ENCODE measurements around the gene TRPM2.

The TRPM2 gene

DNA sequence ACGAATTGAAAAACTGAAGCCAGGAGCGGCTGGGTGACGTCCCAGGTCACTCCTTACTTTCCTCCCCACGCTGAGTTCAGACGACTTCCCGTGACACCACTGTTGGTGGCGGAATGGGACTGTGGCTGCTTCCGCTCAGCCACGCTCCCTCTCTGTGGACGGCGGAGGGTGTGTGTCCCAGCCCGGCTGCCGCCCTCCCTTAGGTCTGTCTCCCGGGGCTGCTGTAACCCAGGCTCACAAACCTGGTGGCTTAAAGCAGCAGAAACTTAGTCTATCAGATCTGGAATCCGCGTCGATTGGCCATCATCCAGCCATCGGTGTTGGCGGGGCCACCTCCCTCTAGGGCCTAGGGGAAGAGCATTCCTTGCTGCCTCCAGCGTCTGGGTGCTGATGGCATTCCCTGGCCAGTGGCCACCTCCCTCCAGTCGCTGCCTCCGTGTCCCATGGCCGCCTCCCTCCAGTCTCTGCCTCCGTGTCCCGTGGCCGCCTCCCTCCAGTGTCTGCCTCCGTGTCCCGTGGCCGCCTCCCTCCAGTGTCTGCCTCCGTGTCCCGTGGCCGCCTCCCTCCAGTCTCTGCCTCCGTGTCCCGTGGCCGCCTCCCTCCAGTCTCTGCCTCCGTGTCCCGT lies 17.5 kb downstream of the TRPM2 start:
- in situ Hi-C loops (cut with MboI; ENCODE audit: low sequenced_read_pairs) = no loop called here

DNA sequence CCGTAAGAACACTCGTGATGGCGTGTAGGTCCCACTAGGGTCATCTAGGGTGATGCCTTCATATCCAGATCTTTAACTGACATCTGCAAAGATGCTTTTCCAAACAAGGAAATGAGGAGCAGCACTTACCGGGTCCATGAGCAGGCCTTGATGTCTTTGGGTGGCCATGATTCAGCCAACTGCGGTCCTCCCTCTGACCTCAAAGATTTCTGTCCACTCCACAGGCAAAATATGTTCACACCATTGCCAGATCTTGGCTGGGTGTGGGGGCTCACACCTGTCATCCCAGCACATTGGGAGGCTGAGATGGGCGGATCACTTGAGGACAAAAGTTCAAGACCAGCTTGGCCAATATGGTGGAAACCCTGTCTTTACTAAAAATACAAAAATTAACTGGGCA lies 18.2 kb downstream of the TRPM2 start:
- in situ Hi-C loops (cut with MboI; ENCODE audit: low sequenced_read_pairs) = no loop called here

DNA sequence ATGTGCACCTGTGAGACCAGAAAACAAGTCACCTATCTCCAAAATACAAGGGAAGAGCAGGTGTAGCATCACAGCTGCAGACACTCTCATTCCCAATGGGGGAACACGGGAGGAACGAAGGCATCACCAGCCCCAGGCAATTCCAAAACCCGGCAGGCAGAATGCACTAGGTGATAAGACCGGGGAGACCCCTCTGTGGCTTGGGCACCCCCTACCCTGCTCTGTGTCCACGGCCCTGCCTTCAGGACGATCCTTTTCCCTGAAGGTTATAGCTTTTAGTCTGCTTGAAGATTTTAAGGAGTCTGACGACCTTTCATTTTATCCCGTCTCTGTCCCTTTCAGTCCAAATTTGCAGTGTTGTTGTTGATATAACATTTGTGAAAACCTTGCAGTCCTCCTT lies 19.2 kb downstream of the TRPM2 start:
- in situ Hi-C loops (cut with MboI; ENCODE audit: low sequenced_read_pairs) = no loop called here

DNA sequence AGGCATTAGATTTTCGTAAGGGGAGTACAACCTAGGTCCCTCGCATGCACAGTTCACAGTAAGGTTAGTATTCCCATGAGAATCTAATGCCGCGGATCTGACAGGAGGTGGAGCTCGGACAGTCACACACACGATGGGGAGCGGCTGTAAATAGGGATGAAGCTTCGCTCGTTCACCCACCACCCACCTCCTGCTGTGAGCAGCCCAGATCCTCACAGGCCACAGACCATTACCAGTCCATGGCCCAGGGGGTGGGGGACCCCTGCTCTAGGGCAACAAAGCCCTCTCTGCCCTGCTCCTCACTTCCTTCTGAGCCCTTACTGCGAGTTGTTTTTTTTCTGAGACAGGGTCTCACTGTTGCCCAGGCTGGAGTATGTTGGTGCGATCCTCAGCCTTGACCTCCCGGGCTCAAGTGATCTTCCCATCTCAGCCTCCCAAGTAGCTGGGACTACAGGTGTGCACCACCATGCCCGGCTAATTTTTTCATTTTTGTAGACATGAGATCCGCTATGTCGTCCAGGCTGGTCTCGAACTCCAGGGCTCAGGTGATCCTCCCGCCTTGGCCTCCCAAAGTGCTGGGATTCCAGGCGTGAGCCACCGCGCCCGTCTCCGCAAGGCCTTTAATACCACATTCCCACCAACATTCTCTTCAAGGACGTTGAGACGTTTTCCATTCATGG lies 21.3 kb downstream of the TRPM2 start:
- in situ Hi-C loops (cut with MboI; ENCODE audit: low sequenced_read_pairs) = no loop called here

DNA sequence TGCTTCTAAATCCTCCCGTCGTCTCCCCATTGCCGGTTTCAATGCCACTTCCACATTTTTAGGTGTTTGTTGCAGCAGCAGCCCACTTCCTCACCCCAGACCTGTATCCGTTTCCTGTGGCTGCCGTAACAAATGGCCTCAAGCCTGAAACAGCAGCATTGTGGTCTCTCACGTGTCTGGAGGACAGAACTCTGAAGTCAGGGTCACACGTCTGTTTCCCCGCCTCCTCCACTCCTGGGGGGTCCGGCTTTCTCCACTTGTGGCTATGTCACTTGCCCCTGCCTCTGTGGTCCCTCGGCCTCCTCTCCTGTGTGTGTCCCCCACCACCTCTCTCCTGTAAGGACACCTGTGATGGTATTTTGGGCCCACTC lies 21.8 kb downstream of the TRPM2 start:
- in situ Hi-C loops (cut with MboI; ENCODE audit: low sequenced_read_pairs) = no loop called here

DNA sequence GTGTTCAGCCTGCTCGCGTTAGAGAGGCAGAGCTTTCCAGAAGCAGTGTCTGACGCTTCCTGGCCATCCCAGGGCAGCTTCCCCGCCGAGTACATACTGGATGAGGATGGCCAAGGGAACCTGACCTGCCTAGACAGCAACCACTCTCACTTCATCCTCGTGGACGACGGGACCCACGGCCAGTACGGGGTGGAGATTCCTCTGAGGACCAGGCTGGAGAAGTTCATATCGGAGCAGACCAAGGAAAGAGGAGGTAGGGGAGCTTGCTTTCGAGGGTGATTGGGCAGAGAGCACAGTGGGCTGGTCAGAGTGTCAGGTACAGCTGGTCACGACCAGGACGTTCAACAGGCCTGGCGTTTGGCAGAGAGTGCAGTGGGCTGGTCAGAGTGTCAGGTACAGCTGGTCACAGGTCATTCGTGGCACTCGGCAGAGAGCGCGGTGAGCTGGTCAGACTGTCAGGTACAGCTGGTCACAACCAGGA lies 22.4 kb downstream of the TRPM2 start:
- in situ Hi-C loops (cut with MboI; ENCODE audit: low sequenced_read_pairs) = no loop called here

DNA sequence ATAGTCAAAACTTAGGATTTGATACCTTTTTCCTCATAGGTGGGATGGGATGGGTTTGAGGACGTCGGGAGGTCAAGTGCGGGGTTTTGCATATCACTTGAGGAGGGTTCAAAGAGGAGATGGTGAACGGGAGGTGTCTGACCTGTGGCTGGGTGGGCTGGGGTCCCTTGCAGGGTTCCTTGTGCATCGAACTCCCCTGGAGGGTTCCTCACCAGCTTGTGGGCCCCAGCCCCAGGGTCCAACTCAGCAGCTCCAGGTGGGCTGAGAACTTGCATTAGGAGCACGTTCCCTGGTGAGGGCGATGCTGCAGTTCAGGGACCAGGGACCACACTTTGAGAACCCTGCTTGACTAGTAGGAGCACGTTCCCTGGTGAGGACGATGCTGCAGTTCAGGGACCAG lies 23.2 kb downstream of the TRPM2 start:
- in situ Hi-C loops (cut with MboI; ENCODE audit: low sequenced_read_pairs) = no loop called here

DNA sequence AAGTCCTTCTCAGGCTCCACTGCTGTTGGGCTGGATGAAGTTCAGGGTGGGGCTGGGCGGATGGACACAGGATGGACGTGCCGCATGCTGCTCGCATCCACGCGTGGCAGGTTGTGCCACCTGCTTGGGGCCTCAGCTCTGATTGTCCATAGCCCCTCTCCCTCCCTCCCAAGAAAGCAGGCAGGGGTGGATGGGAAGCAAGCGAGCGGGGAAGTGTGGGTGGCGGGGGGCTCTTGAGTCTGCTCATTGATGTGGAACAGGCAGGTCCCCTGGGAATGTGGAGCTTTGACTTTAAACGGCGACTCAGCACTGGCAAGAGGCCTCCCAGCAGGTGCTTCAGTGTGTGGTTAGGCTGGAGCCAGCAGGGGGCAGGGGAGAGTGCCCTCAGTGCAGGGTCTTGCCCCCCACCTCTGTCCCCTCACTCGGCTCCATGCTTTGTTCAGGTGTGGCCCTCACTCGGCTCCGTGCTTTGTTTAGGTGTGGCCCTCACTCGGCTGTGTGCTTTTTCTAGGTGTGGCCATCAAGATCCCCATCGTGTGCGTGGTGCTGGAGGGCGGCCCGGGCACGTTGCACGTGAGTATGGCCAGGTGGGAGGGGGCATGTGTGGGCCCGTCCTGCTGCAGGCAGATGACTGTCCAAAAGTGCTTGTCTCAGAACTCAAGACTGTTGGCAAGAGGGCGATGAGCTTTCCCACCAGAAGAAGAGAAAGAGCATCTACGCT lies 23.9 kb downstream of the TRPM2 start:
- in situ Hi-C loops (cut with MboI; ENCODE audit: low sequenced_read_pairs) = no loop called here

DNA sequence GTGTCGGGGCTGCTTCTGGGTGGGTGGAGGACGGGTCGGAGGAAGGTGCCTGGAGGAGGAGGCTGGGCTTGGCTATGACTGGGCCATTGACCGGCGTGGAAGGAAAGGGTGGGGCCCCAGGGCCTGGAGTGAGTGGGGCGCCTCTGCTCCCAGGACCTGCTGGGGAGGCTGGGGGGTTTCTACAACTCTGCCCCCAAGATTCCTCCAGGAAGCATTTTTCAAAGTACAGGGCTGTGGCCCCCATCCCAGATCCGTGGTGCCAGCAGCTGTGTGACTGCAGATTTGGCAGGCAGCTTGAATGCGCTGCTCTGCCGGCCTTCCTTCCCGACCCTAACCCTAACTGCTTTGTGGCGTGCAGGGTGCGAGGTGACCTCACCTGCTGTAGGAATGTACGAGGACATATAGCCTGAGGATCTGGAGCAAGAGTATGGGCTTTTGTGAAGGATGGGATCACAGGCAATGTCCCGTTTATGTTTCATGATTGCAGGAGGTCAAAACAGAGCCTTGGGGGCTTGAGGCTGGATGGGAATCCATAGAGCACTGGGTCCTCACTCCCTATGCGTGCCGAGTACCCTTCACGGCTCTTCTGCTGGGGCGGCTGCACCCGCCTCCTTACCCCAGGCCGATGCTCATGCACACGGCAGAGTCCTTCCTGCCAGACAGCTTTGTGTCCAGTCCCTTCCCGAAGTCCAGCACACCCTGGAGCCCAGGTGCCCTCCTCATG lies 24.7 kb downstream of the TRPM2 start:
- in situ Hi-C loops (cut with MboI; ENCODE audit: low sequenced_read_pairs) = no loop called here

DNA sequence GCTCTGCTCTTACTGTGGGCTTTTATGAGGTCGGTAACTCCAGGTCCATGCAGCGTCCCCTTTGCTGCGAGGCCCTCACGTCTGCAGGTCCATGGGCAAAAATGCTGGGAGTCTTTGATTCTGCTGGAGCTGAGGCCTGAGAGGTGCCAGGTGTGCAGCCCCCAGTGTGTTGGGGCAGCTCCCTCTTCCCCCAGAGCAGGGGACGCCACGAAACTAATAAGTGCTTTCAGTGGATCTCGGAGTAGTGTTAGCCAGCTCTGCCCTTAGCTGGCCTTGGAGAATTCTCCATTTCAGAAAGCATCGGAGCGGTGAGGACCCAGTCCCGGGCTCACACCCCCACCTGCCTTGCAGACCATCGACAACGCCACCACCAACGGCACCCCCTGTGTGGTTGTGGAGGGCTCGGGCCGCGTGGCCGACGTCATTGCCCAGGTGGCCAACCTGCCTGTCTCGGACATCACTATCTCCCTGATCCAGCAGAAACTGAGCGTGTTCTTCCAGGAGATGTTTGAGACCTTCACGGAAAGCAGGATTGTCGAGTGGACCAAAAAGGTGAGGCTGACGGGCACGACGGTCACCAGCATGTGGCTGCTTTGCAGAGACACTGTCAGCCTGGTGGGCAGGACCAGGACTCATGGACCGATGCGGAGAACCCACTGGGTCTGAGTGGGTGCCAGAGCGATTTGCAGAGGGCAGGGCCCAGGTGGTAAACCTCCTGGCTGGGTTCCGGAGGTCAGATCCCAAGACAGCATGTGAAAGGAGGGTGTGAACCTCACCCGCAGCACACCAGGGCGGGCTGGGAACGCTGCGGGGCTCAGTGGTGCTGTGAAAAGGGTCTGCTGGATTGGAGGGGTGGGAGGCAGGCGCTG lies 25.5 kb downstream of the TRPM2 start:
- in situ Hi-C loops (cut with MboI; ENCODE audit: low sequenced_read_pairs) = no loop called here

DNA sequence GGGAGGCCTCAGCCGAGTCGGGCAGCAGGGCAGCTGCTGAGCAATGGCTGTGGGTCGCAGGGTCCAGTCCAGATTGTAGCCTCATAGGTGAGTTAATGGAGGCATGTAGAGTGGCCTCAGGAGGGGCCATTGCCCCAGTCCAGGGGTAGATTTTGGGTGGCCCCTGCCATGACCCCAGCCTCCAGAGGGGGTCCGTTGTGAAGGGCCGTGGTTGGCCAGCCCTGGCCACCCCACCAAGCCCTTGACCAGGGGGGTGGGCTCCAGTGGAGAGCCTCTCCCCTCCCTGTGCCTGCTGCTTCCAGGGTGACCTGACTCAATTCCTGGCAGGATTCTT lies 26.1 kb downstream of the TRPM2 start:
- in situ Hi-C loops (cut with MboI; ENCODE audit: low sequenced_read_pairs) = no loop called here

DNA sequence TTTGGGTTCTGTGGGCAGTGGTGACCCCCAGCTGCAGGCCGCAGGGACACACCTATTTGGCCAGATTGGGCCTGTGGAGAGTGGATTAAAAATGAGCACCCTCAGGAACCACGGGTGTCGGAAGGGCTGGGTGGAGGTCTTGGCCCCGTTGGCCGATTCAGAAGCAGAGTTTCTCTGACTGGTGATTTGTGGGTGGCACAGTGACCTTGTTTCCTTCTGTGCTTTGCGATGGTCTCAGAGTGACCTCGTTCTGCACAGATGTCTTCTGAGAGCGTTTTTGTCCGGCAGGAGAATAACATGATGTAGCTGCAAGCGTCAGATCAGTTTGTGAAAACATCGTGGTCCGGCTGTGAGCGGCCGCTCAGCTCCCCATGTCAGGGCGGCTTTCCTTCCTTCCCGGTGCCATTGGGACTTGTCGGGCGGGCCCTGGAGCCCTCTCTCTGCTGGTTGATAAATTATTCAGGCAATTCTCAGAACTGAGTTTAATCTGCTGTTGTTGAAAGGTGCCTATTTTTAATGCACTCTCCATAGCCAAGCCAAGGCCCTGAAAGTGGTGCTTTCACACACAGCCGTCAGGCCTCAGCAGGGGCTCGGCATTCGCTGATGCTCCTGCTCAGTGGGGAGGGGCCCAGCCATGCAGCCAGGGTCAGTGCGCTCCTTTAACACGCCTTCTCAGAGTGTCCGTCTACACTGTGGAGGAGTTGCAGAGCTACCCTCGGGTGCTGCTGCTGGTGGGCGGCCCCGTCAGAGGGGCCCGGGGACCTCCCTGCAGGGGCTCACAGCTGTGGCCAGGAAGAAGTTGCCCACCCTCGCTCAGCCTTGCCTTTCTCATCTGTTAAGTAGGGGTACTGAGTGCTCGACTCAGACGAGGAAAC lies 26.8 kb downstream of the TRPM2 start:
- in situ Hi-C loops (cut with MboI; ENCODE audit: low sequenced_read_pairs) = no loop called here

DNA sequence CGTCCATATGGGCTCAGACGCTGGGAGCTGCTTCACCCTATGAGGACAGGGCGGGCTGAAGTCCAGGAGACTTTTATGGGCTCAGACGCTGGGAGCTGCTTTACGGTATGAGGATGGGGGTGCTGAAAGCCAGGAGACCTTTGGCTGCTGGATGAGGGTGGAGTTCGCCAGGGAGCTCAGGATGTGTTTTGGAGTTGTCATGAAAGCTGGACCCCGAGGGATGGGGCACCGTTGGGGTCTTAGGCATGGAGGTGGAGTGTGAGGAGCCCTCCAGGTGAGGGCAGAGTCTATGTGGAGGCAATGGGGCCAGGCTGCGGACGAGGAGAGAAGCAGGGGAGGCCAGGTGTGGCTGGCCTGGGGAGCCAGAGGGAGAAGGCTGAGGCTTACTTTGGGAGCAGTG lies 27.5 kb downstream of the TRPM2 start:
- in situ Hi-C loops (cut with MboI; ENCODE audit: low sequenced_read_pairs) = no loop called here

DNA sequence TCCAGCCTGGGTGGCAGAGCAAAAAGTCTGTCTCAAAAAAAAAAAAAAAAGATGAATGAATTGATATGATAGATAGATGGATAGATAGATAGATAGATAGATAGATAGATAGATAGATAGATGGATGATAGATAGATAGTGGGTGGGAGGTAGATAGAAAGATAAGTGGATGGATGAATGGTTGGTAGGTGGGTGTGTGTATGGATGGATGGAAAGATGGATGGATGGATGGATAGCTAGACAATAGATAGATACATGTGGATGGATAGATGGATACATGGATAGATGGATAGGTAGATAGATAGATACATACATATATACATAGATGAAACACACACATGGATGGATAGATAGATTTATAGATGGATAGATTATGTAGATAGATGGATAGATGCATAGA lies 28.5 kb downstream of the TRPM2 start:
- in situ Hi-C loops (cut with MboI; ENCODE audit: low sequenced_read_pairs) = no loop called here

DNA sequence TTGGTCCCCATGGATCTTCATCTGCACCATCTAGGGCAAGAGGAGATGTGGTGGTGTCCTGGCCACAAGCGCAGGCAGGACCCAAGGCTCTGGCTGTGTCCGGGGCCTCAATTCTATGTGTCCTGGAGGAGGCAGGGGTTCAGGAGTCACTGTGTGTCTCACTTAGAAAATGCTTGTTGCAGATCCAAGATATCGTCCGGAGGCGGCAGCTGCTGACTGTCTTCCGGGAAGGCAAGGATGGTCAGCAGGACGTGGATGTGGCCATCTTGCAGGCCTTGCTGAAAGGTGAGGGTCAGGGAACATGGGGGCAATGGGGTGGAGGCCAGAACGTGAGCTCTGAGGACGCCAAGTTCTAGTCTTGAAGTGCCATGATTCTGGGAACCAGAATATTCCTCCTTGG lies 29.1 kb downstream of the TRPM2 start:
- in situ Hi-C loops (cut with MboI; ENCODE audit: low sequenced_read_pairs) = no loop called here

DNA sequence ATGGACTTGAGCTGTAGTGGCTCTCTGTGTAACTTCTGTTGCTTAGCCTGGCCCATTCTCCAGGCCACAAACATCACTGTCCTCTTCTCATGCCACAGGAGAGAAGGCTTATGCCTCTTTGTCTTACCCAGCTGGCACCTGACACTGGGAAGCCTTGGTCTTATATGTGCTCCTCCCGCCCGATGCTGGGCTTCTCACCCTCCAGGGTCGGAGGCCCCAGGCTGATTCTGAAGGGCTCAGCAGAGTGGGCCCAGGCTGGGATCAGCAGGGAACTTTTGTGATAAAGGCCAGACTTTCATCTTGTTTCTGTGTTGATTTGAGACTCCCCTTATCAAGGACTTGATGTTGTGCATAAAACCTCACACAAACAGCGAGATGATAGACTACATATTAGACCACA lies 29.8 kb downstream of the TRPM2 start:
- in situ Hi-C loops (cut with MboI; ENCODE audit: low sequenced_read_pairs) = no loop called here

DNA sequence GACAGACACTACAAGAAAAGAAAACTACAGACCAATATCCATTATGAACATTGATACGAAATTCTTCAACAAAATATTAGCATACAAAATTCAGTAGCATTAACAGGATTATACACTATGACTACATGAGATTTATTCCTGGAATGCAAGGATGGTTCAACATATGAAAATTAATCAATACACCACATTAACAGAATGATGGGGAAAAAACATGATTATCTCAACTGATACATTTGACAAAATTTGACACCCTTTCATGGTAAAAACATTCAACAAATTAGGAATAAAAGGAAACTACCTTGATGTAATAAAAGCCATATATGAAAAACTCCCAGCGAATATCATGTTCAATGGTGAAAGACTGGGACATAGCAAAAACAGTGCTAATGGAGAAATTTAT lies 31.5 kb downstream of the TRPM2 start:
- in situ Hi-C loops (cut with MboI; ENCODE audit: low sequenced_read_pairs) = no loop called here

DNA sequence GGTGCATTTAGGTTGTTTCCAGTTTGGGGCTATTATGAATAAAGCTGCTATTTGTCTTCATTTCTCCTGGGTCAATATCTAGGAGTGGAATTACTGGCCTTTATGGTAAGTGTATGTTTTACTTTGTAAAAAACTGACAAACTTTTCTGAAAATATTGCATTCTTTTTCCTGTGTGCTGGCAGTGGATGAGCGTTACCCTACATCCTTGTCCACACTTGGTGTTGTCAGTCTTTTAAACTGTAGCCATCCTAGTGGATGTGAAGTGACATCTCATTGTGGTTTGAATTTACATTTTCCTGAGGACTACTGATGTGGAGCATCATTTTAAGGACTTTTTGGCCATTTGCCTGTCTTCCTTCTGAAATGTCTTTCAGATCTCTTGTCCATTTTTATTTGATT lies 35.9 kb downstream of the TRPM2 start:
- in situ Hi-C loops (cut with MboI; ENCODE audit: low sequenced_read_pairs) = no loop called here

DNA sequence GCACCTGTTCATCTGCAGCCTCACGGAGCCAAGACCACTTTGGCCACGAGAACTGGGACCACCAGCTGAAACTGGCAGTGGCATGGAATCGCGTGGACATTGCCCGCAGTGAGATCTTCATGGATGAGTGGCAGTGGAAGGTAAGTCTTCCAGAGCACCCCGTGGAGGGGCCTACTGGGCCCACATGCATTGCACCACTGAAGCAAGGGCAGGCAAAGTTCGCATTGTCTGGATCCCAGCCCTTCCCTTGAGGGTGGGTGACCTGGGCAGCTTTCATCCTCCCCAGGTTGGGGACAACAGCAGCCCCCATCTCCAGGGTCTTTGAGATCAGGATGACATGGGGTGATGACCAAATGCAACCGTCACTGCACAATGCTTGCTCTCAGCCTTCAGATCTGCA lies 37.5 kb downstream of the TRPM2 start:
- in situ Hi-C loops (cut with MboI; ENCODE audit: low sequenced_read_pairs) = no loop called here

All from HL-60/S4 (cell line).